GM04504 (cell line): ENCODE results near the gene GNAI2.
A peak's percentile ranks its signal among the peaks of the same experiment; 100 is the strongest.
"Not testable (repeated sequence)": the region's sequence is repeated elsewhere in the genome, so short reads cannot be mapped to it uniquely, and the experiment has no call there.

Experiments
- DNase-seq: peaks from one replicate; pipeline ENCODE4 v3.0.0-alpha.2; 2012; ENCODE audit warnings: low read depth

Gene GNAI2

DNA sequence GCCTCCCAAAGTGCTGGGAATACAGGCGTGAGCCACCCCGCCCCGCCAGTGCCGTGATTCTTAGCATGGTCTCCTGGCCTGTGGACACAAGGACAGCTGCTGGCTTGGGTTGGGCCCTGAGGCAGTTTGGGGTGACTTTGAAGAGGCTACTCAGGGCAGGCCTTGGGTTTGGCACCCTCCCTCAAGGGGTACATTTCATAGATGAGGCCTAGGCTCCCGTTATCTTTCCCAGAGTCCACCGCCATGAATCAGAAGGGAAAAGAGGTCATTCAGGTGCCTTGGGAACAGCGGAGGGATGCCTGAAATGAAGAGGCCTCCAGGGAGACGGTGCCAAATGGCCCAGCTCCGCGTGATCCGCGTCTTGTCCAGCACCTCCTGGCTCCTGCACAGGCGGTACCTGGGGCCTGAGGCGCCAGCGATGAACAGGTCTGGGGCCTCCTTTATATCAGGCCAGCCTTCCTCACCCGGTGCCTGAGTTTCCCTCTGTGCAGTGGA lies 9.3 kb downstream of the GNAI2 start:
- DNase-seq: no peak

DNA sequence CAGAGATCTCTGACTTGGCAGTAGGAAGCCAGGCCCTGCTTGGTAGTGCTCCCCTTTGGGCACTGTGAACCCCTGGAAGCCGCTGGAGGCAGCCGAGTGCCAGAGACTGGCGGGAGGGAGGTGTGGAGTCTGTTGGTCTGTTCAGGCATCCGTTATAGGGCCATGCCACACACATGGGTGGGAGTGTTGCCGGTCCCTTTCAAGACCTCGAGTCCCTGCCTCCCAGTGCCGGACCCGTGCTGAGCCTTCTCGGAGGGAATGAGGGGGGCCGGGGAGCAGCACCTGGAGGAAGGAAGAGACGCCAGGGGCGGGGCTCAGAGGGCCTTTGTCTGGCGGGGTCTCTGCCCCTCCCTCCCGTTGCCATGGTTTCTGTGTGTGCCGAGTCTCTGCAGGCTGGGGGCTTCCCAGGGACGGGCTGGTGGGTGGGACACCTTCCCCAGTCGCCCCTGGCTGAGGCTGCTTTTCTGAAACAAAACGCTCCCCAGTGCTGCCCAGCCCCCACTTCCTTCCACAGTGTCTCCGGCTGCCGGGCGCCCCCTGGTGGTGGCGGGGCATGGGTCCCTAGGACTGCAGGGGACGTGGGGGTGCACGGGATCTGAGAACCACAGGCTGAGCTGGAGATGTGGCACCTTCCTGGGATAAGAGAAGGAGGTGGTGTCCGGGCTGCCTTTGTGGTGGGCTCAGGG lies 10.0 kb downstream of the GNAI2 start:
- no peak for DNase-seq

DNA sequence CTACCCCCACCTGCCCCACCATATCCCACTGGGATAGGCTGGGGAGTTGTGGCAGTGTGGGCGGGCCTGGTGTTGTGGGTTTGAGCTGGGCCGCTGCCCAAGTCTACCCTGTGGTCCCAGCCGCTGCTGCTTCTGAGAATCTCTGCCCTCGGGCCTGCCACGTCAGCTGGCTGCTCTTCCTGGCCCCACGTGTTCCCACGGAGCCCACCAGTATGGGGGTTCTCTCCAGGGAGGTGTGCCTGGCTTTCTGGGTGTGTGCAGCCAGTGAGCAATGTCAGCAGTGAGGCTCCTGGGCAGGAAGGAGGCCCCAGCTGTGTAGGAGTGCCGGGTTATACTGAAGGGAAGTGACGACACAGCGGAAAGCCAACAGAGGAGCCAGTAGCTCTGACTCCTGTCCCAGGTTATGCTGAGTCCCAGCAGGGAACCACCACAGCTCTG lies 10.5 kb downstream of the GNAI2 start:
- DNase-seq: peak; percentile 88

DNA sequence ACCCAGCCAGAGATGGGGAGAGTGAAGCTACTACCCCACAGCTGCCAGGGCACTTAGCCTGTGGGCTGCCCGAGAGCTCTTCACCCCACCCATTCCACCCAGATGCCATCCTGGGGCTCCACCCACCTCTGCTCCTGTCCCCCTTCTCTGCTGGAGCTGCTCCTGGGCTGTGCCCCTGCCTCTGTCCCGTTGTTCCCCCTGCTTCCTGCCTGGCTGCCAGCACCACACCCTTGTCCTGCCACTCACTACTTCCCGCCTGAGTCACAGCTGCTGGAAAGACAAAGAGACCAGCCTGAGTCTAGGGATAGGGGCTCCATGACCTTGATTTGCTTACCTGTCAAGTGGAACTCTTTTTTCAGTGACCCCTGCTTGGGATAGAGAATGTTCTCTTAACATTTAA lies 12.4 kb downstream of the GNAI2 start:
- DNase-seq: no peak

DNA sequence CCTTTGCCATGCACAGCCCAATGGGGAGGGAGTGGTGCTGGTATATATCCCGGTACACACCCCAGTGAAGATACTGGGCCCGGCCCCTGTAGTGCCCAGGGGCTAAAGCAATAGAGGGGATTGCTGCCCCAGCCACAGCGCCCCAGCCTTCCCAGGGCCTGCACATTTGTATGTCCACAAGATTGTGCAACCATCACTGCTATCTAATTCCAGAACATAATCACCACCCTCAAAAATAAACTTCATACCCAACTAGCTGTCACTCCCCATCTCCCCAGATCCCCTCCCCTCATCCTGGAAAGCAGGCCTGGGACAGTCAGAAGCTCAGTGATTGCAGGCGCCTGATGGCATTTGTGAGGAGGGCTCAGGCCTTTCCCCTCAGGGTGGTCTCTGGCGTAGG lies 13.5 kb downstream of the GNAI2 start:
- no peak for DNase-seq

DNA sequence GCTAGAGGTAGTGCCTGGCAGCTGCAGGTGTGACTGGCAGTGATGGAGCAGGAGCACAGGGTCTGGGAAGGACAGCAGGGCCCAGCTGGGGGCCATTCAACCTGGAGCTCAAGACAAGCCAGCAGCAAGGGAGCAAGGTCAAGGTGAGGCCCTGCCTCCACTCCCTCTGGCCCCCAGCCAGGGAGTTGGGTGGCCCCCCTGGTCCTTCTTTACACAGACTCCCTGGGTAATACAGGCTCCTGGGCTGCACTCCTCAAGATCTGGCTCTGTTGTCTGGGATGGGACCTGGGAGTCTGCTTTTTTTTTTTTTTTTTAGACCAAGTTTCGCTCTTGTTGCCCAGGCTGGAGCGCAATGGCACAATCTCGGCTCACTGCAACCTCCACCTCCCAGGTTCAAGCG lies 14.5 kb downstream of the GNAI2 start:
- DNase-seq: no peak

DNA sequence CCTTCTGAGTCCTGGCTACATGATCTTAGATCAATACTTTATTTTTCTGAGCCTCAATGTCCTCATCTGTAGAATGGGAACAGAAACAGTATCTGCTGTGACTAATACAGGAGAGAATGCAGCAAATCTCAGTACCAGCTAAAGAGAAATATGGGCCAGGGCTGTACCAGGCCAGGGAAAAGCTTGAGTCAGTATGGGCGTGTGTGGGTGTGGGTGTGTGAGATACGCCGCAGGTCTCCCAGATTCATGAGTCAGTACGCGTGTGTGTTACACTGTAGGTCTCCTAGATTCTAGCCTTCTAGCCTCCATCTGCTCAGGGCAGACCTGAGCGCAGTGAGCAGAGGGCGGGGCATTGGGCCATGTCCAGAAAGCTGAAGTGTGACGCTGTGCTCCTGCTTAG lies 15.2 kb downstream of the GNAI2 start:
- no peak for DNase-seq

DNA sequence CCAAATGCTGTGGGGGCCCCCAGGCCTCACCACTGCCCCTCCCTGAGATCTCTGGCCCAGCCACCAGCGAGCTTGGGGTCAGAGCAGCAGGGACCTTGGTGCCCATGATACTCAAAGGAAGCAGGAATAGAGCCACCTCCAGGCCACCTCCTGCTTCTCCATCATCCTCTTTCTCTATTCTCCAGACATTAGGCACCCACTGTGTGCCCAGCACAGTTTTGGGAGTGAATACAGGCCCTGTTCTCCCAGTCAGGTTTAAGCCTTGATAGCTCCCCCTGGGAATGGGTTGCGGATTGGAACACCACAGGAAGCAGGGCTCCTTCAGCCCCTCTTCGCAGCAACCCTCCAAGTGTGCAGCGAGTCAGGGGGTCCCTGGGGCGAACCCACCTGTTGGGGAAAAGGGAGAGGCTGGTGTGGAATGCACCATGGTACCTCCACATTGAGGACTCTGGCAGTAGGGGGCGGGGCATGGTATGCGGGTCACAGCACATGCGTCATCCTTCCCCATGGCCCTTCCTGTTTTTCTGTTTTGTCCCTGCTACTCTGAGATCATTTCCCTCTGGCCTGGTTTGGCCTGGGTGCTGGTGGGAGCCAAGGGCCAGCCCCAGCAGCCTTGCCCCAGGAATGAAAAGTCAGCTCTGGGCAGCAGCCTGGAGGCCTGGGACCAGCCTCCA lies 18.7 kb downstream of the GNAI2 start:
- no peak for DNase-seq

DNA sequence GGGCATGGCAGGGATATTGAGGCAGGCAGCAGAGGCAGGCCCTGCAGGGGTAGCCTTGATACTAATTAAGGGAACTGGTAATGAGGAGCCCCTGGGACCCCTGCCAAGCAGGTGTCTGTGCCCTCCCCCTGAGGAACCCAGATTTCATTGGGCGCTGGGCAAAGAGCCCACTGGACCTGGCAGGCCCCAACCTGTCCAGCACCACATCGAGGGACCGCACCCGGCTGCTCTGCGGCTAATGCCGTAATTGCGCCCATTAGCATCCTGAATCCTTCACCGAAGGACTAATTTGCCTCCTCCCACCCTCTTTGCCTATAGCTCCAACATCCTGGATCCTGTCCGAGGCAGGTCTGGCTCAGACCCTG lies 19.2 kb downstream of the GNAI2 start:
- no peak for DNase-seq

DNA sequence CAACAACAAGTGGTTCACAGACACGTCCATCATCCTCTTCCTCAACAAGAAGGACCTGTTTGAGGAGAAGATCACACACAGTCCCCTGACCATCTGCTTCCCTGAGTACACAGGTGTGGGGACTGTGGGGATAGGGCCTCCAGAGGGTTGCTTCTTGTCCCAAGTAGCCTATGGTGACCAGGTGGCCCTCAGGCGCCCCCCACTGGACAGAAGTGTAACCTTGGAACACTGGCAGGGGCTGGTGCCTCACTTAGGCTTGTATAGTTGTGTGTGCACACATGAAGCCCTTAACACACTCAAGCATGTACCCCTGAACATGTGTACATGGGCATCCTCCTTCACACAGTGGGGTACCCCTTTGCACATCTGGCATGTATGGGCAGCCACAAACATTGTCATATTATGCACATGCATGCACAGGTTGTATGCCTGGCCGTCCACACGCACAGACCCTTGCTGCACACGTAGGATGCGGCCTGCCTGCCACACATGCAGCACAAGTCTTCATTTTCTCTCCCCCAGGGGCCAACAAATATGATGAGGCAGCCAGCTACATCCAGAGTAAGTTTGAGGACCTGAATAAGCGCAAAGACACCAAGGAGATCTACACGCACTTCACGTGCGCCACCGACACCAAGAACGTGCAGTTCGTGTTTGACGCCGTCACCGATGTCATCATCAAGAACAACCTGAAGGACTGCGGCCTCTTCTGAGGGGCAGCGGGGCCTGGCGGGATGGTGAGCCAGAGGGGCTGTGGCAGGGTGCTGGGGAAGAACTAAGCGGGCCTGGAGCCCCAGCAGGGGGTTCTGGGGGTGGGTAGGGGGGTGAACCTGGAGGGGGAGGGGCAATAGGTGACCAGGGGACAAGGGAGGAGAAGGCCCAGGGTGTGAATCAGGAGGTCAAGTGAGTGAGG lies 21.2 kb downstream of the GNAI2 start:
- DNase-seq: no peak

DNA sequence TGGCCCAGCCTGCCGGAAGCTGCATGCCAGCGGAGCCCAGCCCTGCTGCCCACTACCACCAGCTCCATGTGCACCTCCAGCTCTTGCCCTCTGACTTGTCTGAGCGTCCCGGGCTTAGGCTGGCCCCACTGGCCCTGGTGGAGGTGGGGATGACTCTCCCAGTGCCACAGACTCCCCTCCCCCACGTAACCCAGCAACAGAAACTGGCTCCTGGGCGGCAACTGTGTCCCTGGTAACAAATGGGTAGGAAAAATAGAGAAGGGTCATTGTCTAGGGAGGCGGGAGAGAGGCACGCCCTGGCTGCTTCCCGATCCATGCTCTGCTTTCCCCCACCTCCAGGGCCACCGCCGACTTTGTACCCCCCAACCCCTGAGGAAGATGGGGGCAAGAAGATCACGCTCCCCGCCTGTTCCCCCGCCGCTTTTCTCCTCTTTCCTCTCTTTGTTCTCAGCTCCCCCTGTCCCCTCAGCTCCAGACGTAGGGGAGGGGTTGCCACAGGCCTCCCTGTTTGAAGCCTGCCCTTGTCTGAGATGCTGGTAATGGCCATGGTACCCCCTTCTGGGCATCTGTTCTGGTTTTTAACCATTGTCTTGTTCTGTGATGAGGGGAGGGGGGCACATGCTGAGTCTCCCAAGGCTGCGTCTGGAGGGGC lies 22.2 kb downstream of the GNAI2 start:
- DNase-seq: no peak

DNA sequence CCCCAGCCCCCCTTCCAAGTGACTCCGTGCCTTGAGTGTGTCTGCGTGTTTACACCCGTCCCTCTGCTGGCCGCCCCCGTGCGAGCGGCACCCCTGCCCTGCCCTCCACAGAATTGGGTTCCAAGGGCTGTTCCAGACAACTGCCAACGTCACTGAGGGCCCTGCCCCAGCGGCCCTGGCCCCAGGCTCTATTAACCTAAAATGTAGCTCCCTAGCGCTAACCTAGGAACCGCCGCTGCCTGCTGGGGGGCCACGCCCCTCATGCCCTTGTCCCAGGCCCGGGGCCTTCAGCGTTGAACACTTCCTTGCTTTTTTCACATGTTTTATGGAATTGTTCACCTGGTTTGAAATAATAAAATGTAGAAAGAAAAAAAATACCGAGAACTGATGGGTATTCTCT lies 23.0 kb downstream of the GNAI2 start:
- DNase-seq: no peak

DNA sequence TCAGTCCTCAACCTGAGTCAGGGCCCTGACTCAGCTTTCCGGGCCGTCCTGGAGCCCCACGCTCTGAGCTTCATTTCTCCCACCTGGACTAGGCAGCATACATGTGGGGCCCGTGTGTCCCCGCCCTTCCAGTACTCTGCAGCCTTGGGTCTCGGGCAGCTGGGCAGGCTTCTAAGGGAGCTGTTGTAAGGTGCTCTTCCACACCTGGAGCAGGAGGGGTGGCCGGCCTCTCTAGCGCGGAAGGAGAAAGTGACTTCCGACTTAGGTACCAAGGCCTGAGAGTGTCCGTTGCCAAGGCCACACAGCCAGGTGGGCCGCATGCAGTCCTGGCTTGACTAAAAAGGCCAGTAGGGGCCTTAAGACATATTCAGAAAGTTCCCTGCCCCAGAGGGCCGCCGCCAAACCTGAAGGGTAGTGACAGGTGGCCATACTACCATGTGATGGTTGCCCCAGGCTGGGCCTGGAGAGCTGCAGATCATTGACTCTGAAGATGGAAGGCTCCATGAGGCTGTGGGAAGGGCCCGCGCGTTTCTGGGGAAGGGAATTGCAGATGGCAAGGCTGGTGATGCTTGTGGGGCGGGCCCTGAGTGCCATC lies 23.5 kb downstream of the GNAI2 start:
- no peak for DNase-seq

DNA sequence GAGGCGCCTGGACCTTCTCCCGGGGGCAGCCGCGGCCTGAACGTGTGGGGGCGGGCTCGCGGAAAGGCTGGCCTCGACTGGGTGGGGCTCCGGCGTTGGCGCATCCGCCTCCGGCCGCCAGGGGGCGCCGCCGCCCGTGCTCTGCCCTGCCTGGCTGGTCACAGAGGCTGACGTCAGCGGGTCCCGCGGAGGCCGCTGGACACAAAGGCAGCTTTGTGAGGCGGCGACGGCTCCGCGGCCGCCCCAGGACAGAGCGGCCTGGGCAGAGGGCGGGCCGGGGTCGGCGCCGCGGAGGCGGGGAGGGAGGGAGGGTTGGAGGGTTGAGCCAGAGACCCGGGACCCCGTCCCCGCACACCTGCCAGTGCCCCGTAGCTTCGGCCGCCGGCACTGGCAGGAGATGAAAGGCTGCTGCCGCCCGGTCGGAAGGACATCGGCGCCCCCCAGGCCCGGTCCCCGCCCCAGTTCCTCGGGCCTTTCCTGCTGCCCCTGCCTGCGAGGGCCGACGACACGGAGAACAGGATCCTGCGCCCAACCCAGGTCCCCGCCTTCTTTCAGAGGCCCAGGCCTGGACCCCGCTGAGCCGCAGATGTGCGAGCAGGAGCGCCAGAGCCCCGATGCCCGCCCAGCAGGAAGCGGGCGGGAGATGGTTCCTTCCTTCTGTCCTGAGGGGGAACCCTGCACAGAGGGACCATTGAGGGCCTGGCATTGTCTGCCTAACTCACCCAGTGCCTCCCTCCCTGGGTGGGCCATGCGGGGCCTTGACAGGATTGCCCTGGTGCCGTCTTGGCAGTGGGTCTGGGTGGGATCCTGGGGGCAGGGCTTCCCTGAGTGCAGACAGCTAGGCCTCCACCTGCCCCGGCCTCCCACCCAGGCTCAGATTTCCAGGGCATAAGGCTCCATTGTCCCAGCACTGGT lies 24.3 kb downstream of the GNAI2 start:
- peak; percentile 79 for DNase-seq

DNA sequence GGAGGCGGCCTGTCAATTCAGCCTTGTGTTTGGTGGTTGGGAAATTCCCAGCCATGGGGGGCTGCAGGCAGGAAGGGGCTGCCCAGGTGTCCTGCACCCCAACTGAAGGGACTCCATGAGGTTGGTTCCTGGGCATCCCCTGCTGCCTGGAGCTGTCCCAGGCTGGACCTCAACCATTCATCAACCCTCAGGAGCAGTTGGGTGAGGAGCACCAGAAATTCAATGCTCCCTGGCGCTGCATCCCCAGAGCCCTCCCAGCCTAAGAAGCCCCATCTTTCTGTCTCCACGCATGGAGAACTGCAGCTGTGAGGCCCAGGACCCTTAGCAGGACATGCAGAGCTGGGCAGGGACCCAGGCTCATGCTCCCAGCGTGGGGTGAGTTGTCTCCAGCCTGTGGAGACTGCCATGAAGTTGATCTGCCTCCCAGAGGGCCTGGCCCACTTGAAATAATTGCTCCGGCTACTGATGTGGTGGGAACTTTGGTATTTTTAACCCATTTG lies 25.0 kb downstream of the GNAI2 start:
- no peak for DNase-seq

DNA sequence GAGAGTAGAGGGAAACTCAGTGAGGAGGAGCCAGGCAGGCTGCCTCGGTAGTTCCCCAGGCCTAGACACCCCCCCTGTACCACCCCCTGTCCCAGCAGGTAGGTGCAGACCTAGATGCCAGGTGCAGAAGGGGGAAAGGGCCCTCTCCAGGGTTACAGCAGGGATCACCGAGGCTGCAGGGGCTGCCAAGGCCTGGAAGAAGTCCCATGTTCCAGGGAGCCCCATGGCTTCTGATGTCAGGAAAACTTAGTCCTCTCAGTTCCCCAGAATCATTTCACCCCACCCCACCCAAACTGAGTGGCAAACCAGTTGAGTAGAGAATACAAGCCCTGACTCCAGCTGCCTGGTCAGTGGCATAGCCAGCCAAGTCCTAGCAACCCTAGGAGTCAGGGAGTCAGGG lies 25.5 kb downstream of the GNAI2 start:
- DNase-seq: no peak

DNA sequence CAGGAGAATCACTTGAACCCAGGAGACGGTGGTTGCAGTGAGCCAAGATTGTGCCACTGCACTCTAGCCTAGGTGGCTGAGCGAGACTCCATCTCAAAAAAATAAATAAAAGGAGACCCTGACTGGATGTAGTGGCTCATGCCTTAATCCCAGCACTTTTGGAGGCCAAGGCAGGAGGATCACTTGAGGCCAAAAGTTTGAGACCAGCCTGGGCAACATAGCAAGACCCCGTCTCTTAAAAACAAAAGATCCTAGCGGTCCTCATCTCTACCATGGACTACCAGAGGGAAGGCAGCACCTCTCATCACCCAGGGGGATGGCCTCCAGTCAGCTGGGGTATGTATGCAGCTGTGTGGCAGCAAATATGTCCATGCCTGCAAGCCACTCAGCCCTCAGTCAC lies 26.2 kb downstream of the GNAI2 start:
- not testable (repeated sequence) for DNase-seq

DNA sequence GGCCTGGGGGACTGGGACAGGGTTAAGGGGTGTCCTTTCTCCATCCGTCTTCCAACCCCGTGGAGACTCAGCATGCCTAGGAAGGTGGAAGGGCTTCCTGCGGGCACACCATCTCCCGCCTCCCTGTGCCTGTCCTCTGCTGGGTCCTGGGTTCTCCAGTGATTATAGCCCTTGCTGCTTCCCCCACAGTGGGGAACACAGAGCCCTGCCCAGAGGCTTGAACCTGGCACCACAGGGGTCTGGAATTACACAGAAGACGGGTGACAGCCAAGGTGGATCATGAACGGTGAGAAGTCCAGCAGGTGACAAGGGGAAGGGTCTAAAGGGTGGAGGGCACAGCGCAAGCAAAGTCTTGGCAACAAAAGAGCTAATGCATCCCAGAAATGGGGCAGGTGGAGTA lies 26.8 kb downstream of the GNAI2 start:
- no peak for DNase-seq

DNA sequence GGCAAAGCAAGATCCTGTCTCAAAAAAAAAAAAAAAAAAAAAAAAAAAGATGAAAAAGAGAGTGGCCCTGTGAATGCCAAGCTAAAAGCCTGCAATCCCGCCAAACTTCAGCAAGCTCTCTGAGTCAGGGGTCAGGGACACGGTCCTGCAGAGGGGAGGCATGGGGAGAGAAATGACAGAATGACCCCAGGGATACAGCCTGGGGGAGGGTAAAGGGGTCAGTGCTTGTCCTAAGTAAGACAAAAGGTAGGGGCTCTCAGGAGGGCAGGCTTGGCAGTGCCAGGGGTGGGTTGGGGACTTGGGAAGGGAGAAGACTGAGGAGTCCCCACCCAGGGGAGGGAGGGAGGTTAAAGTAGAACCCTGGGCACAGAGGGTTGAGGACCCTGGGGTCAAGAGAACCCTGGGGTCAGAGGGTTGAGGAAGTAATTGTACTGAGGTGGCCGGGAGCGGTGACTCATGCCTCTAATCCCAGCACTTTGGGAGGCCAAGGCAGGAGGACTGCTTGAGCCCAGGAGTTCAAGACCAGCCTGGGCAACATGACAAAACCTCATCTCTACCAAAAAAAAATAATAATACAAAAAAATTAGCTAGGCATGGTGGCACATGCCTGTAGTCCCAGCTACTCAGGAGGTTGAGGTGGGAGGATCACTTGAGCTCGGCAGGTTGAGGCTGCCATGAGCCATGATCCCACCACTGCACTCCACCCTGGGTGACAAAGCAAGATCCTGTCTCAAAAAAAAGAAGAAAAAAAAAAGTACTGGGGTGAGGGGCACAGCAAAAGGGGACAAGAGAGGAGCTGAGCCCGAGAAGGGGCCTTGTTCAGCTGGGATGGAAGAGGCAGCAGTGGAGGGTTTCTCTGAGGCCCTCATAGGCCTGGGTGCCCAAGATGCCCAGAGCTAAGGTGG lies 27.7 kb downstream of the GNAI2 start:
- no peak for DNase-seq
